Measurements from ENCODE around the gene CENPX. TPM values are rescaled to one million over a fixed set of nuclear protein-coding genes. Genes with fewer than 3 reads are reported as not detected.

The CENPX gene
- total and polyA plus RNA-seq, 2 of the 13 experiments (the other 11 are each of a cell fraction or from before 2014, with no cell fraction given), result 92.7 to 170 TPM

GRCh38 chr17:81978524-81979298 is 44.0 kb downstream of the CENPX start (continued):
- TF ChIP-seq RFXAP (CRISPR knock-in tag; IDR thresholded peaks at IDR 0.05; ENCODE audit: borderline replicate concordance) (no peak), MAZ (IDR thresholded peaks at IDR 0.05; ENCODE audit: borderline replicate concordance, low read depth, low read length) (no peak), MAZ (CRISPR knock-in tag; IDR thresholded peaks at IDR 0.05; ENCODE audit: low read depth) (no peak), CEBPG (CRISPR knock-in tag; IDR thresholded peaks at IDR 0.05) (no peak), HHEX (CRISPR knock-in tag; IDR thresholded peaks at IDR 0.05) (no peak), RNF219 (CRISPR knock-in tag; IDR thresholded peaks at IDR 0.05) (no peak), ATF7-NPFF (CRISPR knock-in tag; IDR thresholded peaks at IDR 0.05; ENCODE audit: low read depth) (no peak; the same call in 1 of the 2 replicates), ATM (IDR thresholded peaks at IDR 0.05; ENCODE audit: borderline replicate concordance) (no peak), GATAD1 (CRISPR knock-in tag; IDR thresholded peaks at IDR 0.05) (no peak), ZNF382 (CRISPR knock-in tag; IDR thresholded peaks at IDR 0.05; ENCODE audit: borderline replicate concordance) (no peak), ZNF792 (CRISPR knock-in tag; IDR thresholded peaks at IDR 0.05) (no peak), ZNF207 (IDR thresholded peaks at IDR 0.05; ENCODE audit: borderline replicate concordance) (no peak), SRSF4 (IDR thresholded peaks at IDR 0.05; ENCODE audit: low read depth, low read length, poor library complexity, severe bottlenecking) (no peak), EP300 (IDR thresholded peaks at IDR 0.05; ENCODE audit: low read depth in 2 of 2, low read length in 2 of 2) (no peak), EP300 (CRISPR knock-in tag; IDR thresholded peaks at IDR 0.05; ENCODE audit: borderline replicate concordance) (no peak), FIP1L1 (IDR thresholded peaks at IDR 0.05; ENCODE audit: borderline replicate concordance, insufficient read depth, low read depth, low read length) (no peak), ARNT (IDR thresholded peaks at IDR 0.05) (no peak), HES4 (CRISPR knock-in tag; IDR thresholded peaks at IDR 0.05; ENCODE audit: borderline replicate concordance) (no peak), MZF1 (CRISPR knock-in tag; IDR thresholded peaks at IDR 0.05; ENCODE audit: borderline replicate concordance) (no peak), ZNF12 (CRISPR knock-in tag; IDR thresholded peaks at IDR 0.05) (no peak), ZBTB1 (CRISPR knock-in tag; IDR thresholded peaks at IDR 0.05; ENCODE audit: borderline replicate concordance) (no peak), PPARG (CRISPR knock-in tag; conservative IDR thresholded peaks at IDR 0.05) (no peak), ZNF569 (CRISPR knock-in tag; IDR thresholded peaks at IDR 0.05; ENCODE audit: borderline replicate concordance) (no peak), NFE2L2 (IDR thresholded peaks at IDR 0.05; ENCODE audit: low read length) (no peak), TRIM24 (CRISPR knock-in tag; IDR thresholded peaks at IDR 0.05) (no peak), MATR3 (CRISPR knock-in tag; IDR thresholded peaks at IDR 0.05) (no peak)
- TF ChIP-seq, protein P1, sequence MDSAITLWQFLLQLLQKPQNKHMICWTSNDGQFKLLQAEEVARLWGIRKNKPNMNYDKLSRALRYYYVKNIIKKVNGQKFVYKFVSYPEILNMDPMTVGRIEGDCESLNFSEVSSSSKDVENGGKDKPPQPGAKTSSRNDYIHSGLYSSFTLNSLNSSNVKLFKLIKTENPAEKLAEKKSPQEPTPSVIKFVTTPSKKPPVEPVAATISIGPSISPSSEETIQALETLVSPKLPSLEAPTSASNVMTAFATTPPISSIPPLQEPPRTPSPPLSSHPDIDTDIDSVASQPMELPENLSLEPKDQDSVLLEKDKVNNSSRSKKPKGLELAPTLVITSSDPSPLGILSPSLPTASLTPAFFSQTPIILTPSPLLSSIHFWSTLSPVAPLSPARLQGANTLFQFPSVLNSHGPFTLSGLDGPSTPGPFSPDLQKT (CRISPR knock-in tag; IDR thresholded peaks at IDR 0.05; ENCODE audit: borderline replicate concordance), result no peak
- TF ChIP-seq, protein P2, sequence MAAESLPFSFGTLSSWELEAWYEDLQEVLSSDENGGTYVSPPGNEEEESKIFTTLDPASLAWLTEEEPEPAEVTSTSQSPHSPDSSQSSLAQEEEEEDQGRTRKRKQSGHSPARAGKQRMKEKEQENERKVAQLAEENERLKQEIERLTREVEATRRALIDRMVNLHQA (CRISPR knock-in tag; IDR thresholded peaks at IDR 0.05), result no peak

Measured in HepG2 (cell line).